NB4 (cell line): ENCODE measurements around the gene PHACTR3.

Source experiments
- DNase-seq: peaks from one replicate; pipeline ENCODE4 v3.0.0; 2010; ENCODE audit warnings: low read depth
- H3K4me3 ChIP-seq: one replicate; pipeline ENCODE4 v1.5.1; 2011; ENCODE audit warnings: mild to moderate bottlenecking, low read depth, low read length, moderate library complexity
- CTCF ChIP-seq: IDR thresholded peaks from one replicate; pipeline ENCODE4 v1.5.1; 2012; ENCODE audit warnings: low read depth, low read length
- MYC ChIP-seq: IDR thresholded peaks from 2 replicates; pipeline ENCODE4 v1.6.1; 2011; ENCODE audit warnings: low read depth, low read length
- POLR2A ChIP-seq: IDR thresholded peaks from 2 replicates; pipeline ENCODE4 v1.6.1; 2011; ENCODE audit warnings: mild to moderate bottlenecking; ENCODE audit not compliant: insufficient read length; ENCODE audit errors: extremely low read depth
- TF ChIP-seq, protein P1 (sequence below): IDR thresholded peaks from 2 replicates; pipeline ENCODE4 v1.6.1; 2011; ENCODE audit warnings: low read depth, low read length

PHACTR3 gene

DNA sequence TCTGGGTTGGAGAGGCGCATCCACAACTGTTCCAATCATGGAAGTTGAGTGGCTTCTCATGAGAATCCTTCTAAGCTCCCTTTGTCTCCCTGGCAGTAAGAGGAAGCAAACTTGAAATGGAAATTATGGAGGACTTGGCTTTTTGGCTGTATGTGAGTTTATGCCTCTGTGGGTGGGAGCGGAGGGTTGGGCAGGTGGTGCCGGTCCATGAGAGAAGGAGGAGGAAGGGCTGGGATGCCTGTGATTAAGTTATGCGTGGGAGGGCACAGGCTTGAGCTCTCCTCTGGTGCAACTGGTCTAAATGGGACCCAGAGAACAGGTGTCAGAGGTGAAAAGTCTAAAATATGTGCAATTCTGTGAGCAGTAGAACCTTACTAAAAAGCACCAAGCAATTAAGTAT lies 2.2 kb downstream of the PHACTR3 start:
- DNase-seq, result no peak
- H3K4me3 ChIP-seq, result no peak overlapping the region
- TF ChIP-seq CTCF (no peak), MYC (no peak), POLR2A (no peak)

- no peak overlapping the region for H3K4me3 ChIP-seq
- TF ChIP-seq CTCF, result no peak
- DNase-seq, result no peak
Measured at GRCh38 chr20:59608396-59608795, 4.1 kb downstream of the PHACTR3 start.

DNA sequence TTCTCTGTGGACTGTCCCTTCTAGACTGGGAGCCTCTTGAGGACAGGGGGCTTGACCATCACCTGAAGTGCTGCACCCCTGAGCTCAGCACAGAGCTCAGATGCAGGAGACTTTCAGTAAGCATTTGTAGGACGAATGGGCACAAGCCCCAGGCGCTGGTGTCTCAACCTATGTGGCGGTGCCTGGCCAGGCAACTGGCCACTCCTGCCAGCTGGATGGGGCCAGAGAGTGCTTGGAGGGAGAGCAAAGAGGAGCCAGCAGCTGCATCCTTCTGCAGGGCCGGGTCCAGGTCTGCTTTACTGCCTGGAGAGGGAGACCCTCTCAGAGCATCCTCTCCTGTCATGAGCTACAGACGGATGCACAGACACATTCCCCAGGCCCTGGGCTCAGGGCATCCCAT lies 4.5 kb downstream of the PHACTR3 start:
- H3K4me3 ChIP-seq, result no peak overlapping the region
- DNase-seq, result no peak
- TF ChIP-seq CTCF (no peak), POLR2A (no peak), MYC (no peak)
- TF ChIP-seq, protein P1, sequence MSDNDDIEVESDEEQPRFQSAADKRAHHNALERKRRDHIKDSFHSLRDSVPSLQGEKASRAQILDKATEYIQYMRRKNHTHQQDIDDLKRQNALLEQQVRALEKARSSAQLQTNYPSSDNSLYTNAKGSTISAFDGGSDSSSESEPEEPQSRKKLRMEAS, result no peak

- no peak overlapping the region for H3K4me3 ChIP-seq
- DNase-seq, result no peak
- TF ChIP-seq MYC (no peak), POLR2A (no peak), CTCF (no peak)
- TF ChIP-seq, protein P1, result no peak
Measured at GRCh38 chr20:59611286-59611685, 6.9 kb downstream of the PHACTR3 start.

GRCh38 chr20:59613861-59614260 lies 9.5 kb downstream of the PHACTR3 start:
- no peak overlapping the region for H3K4me3 ChIP-seq
- DNase-seq, result peak; percentile 35
- TF ChIP-seq, protein P1, result no peak
- TF ChIP-seq MYC (no peak), CTCF (no peak), POLR2A (no peak)

GRCh38 chr20:59614714-59615113 lies 10.4 kb downstream of the PHACTR3 start:
- no peak overlapping the region for H3K4me3 ChIP-seq
- no peak for DNase-seq
- TF ChIP-seq MYC, result no peak
- no peak for TF ChIP-seq POLR2A
- TF ChIP-seq, protein P1, result no peak
- TF ChIP-seq CTCF, result no peak
